T-helper 1 cell treated with Interleukin-12 subunit alpha and Interleukin-12 subunit beta and Interleukin-4 antibody, amounts not matched to agents 30 ng/mL and 1 ng/mL, for 36 hours (primary cell): Measurements from ENCODE around the gene RNF2. TPM values are rescaled to one million over a fixed set of nuclear protein-coding genes. Genes with fewer than 3 reads are reported as not detected.
"Not testable (repeated sequence)": the region's sequence is repeated elsewhere in the genome, so short reads cannot be mapped to it uniquely, and the experiment has no call there.

Experiments
- intact Hi-C: fragments of 100-400 bp; cut with micrococcal nuclease; formaldehyde crosslinking; loops from one replicate; pipeline ENCODE4 v1.15.1; 2024
- total RNA-seq: library from RNA; stranded (reverse); gene quantifications from 2 replicates; pipeline ENCODE4 v1.2.3, GENCODE V29; 2022

The RNF2 gene
- total RNA-seq, 1 donor from 2014 or later = 16.9 TPM

DNA sequence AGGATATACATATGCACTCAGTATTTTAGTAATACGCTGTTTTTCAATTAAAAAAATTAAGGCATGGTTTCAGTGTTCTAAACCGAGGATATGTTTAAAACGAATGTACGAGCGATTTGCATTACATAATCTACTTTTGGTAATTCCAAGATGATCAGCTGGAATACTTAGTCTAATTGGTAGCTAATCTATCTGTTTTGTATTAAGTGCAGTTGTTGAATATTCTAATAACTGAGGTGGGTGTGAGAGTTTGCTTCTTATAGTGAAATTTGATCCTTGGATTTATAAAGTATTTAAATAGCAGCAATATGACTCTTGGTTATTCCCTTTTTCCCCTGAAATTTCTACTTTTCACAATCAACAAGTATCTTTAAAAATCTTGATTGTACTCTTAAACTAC lies 1.3 kb downstream of the RNF2 start:
- intact Hi-C loops = loop anchor here (2.0 to 10.0 kb wide), 5 partner anchors 378 to 1258 kb away; partner anchors contain the start of gene TSEN15

- intact Hi-C loops = loop anchor here (5.0 to 10.0 kb wide), 4 partner anchors 375 to 1255 kb away; partner anchors contain the start of gene TSEN15
These were observed 4.3 kb downstream of the RNF2 start for GRCh38 chr1:185049670-185050069.

GRCh38 chr1:185050823-185051451 lies 5.6 kb downstream of the RNF2 start:
- intact Hi-C loops = no loop called here

GRCh38 chr1:185053204-185053603 lies 7.8 kb downstream of the RNF2 start:
- intact Hi-C loops = no loop called here

DNA sequence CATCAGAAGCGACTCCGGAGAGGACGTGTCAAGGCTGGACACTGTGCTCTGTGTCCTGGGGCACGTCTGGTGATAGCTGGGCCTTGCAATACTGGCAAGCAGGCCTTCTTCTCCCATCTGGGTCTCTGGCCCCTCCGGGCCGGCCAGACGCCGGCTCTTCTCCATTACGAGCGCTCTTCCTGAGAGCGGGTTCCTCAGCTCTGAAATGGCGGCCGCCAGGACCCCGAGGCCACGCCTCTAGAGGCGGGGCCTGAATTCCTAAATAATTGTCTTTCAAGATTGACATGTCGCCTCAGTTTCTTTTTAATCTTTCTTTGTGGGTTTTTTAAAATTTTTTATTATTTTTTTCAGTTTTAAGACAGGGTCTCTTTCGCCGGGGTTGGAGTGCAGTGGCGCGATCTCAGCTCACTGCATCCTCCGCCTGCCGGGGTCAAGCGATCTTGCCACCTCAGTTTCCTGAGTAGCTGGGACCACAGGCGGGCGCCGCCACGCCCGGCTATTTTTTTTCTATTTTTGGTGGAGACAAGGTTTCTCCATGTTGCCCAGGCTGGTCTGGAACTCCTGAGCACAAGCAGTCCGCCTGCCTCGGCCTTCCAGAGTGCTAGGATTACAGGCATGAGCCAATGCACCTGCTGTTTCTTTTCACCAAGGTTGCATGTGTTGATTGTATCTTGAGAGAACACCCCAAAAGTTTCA lies 9.2 kb downstream of the RNF2 start:
- intact Hi-C loops = no loop called here

GRCh38 chr1:185058110-185058509 lies 12.8 kb downstream of the RNF2 start:
- intact Hi-C loops = no loop called here

GRCh38 chr1:185058876-185059275 lies 13.5 kb downstream of the RNF2 start:
- intact Hi-C loops = no loop called here

GRCh38 chr1:185059950-185060571 lies 14.7 kb downstream of the RNF2 start:
- intact Hi-C loops = no loop called here

GRCh38 chr1:185062710-185063370 lies 17.5 kb downstream of the RNF2 start:
- intact Hi-C loops = no loop called here

GRCh38 chr1:185063719-185064118 lies 18.4 kb downstream of the RNF2 start:
- intact Hi-C loops = no loop called here

DNA sequence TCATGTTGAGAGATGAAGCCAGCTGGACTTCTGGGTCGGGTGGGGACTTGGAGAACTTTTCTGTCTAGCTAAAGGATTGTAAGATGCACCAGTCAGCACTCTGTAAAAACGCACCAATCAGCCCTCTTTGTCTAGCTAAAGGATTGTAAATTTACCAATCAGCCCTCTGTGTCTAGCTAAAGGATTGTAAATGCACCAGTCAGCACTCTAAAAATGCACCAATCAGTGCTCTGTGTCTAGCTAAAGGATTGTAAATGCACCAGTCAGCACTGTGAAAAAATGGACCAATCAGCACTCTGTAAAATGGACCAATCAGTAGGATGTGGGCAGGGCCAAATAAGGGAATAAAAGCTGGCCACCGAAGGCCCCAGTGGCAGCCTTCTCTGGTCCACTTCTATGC lies 19.6 kb downstream of the RNF2 start:
- intact Hi-C loops = not testable (repeated sequence)

DNA sequence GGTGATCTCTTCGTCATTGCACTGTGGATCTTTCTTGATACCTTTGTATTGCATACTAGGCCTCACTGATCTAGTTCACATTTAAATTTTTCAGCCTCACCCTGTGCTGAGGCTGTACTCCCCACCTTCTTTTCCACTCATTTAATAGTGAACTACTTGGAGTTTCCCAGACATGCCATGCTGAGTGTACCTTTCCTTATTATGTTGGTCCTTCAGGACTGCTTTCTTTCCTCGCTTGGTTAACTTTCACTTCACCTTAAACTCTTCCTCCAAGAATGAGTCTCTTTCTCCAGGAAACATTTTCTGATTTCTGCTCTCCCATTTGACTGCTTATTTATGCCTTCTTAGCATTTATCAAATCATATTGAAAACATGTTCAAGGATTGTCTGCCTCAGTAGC lies 20.8 kb downstream of the RNF2 start:
- intact Hi-C loops = no loop called here

DNA sequence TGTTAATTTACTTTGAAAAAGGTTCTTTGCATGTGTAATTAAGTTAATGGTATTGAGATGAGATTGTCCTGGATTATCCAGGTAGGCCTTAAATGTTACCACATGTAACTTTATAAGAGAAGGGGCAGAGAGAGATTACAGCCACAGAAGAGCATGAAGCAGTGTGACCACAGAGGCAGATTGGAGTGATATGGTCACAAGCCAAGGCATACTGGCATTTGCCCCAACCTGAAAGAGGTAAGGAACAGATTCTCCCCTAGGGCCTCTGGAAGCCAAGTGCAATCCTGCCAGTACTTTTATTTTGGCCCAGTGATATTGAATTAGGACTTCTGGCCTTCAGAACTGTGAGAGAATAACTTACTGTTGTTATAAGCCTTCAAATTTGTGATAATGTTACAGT lies 23.0 kb downstream of the RNF2 start:
- intact Hi-C loops = no loop called here

DNA sequence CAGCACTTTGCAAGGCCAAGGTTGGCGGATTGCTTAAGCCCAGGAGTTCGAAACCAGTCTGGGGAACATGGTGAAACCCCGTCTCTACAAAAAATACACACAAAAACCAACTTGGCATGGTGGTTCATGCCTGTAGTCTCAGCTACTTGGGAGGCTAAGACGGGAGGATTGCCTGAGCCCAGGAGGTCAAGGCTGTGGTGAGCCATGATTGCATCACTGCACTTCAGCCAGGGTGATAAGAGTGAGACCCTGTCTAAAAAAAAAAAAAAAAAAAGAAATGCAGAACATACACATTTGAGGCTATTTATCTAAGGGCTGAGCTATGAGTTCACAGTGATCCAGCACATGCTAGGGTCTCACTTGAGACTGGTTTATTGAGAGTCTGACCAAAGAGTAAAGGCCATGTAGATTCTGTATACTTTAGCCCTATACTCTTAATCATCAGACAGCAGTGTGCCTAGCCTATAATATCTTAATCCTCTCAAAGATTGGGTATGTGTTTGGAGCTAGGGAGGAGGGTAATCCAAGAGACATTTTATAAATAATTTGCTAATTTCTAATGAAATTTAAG lies 23.9 kb downstream of the RNF2 start:
- intact Hi-C loops = no loop called here

DNA sequence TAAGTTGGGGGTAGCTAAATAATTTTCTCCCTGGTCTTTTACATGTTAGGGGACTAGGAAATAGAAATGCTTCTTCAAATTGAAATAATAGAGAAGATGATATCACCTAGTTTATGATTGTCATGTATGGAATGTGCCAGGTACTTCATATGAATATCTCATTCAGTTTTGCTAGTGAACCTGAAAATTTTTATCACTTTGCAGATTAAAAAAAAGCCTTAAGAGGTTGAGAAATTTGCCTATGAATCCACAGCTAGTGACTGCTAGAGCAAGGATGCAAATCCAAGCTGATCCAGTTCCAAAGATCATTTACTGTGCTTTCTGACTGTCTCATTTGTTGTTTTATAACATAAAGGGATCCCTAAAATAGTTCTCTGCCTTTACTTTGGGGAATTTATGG lies 24.7 kb downstream of the RNF2 start:
- intact Hi-C loops = no loop called here

DNA sequence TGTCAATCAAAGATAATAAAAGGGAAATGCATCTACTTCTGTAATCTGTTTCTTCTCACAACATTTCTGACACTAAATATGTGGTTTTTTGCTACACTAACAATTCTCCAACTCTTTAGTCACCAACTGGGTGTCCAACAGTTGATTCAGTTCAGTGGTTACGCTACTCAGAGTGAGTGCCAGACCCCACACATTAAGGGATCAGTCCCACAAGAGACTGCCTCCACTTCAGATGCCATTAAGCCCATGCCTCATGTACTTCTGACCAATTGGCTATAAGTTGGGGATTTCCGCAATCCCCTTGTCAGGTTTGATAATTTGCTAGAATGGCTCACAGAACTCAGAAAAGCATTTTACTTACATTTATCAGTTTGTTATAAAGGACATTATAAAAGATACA lies 28.4 kb downstream of the RNF2 start:
- intact Hi-C loops = no loop called here

GRCh38 chr1:185074307-185074706 lies 28.9 kb downstream of the RNF2 start:
- intact Hi-C loops = no loop called here

DNA sequence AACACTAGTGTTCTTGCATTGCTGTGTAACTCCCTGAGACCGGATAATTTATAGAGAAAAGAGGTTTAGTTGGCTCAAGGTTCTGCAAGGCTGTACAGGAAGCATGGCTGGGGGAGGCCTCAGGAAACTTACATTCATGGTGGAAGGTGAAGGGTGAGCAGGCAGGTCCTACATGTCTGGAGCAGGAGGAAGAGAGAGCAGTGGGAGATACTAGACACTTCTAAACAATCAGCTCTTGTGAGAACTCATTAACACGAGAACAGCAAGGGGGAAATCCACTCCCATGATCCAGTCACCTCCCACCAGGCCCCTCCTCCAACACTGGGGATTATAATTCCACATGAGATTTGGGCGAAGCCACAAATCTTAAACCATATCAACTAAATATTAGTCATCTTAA lies 30.1 kb downstream of the RNF2 start:
- intact Hi-C loops = no loop called here

- intact Hi-C loops = no loop called here
These were observed 32.0 kb downstream of the RNF2 start for GRCh38 chr1:185077374-185077773.

DNA sequence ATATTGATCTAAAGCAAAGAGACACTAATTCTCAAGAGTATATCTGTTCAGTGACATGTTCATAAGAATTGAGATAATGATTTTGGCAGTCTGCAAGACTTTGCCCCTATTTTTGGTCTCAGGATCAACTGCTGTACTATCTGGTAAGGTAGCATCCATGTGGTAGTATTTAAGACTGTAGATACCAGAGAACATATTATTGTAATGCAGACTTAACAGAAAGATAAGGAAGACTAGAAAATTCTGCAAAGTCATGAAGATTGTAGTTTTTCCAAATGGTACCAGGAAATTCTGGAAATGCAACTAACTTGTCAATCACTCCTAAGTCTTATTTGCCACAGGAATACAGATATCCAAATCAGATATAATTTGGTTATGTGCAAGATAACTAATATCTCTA lies 35.1 kb downstream of the RNF2 start:
- intact Hi-C loops = no loop called here

GRCh38 chr1:185083818-185084217 lies 38.5 kb downstream of the RNF2 start:
- intact Hi-C loops = no loop called here

DNA sequence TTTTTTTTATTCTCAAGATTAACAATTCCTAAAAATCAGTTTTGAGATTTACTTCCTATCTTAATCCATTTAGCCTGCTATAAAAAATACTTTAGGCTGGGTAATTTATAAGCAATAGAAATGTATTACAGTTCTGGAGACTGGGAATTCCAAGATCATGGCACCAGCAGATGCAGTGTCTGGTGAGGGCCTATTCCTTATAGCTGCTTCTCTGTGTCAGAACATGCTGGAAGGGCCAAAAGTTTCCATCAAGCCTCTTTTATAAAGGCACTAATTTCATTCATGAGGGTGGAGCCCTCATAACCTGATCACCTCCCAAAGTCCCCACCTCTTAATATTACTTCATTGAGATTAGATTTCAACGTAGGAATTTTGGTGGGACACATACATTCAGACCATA lies 41.7 kb downstream of the RNF2 start:
- intact Hi-C loops = no loop called here
